Upper lobe of left lung (tissue), 4 donors: ENCODE measurements around the gene KIF26B.

Source experiments
- CTCF ChIP-seq, 6 experiments: fragments of 450-650 bp in 4 of 6; fragments of 200-600 bp in 2 of 6; sonication (generic) in 2 of 6; IDR thresholded peaks; one replicate each; pipeline ENCODE4 v1.5.1; 2016 to 2019; ENCODE audit warnings: antibody characterized with exemption in 6 of 6
- POLR2AphosphoS5 ChIP-seq, 2 donors: sonication (generic); formaldehyde crosslinking; IDR thresholded peaks; one replicate each; pipeline ENCODE4 v1.5.1; 2017; ENCODE audit warnings: antibody characterized with exemption in 2 of 2

DNA sequence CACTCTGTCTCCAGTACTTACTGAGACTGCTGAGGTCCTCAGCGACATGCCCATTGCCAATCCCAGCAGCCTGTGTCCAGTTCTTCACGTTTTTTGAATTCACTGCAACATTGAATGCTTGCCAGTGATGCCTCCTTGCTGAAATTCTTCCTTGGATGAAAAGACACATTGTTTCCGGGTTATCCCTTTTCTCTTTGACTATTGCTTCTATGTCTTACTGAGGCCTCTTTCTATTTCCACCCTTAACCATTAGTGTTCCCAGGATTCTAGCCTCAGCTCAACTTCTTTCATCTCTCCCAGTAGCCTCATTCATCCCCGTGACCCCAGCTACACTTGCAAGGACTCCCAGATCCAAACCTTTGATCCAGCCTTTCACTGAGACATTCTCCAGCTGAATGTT lies 46.5 kb upstream of the KIF26B start:
- TF ChIP-seq CTCF (IDR thresholded peaks at IDR 0.05) (no peak), POLR2AphosphoS5 (IDR thresholded peaks at IDR 0.05) (no peak)
